Measurements from ENCODE around the gene SRPK3. TPM values are rescaled to one million over a fixed set of nuclear protein-coding genes. Genes with fewer than 3 reads are reported as not detected.

Gene SRPK3
- not detected for total RNA-seq

- Mint-ChIP-seq H3K36me3 (no peaks in the 10 kb centered on the region), H3K4me3 (no peak within 1 kb of the TSS), H3K4me1 (ENCODE audit: low read depth in 2 of 2) (peaks cover 0 to 10% of the 10 kb centered on the region in 2 donors), H3K9me3 (no peaks in the 10 kb centered on the region), H3K27ac (no peak within 1 kb of the TSS), H3K27me3 (peaks cover 0 to 8% of the 10 kb centered on the region in 2 donors)
- DNase-seq (ENCODE audit: low spot score) (no peak), ATAC-seq (no peak)
Observed at GRCh38 chrX:153780678-153781427, at the start of gene SRPK3. SRPK3 (plus strand) TSS chrX:153781041; CDS start chrX:153781087, 46 bp downstream.

- DNase-seq (ENCODE audit: low spot score) (no peak), ATAC-seq (peak; percentile 57 to 65)
- Mint-ChIP-seq H3K27me3 (peaks cover 0 to 3% of the 10 kb centered on the region in 2 donors), H3K4me3 (peak overlapping the region; percentile 85), H3K36me3 (peaks cover 18% of the 10 kb centered on the region), H3K9me3 (peaks cover 6% of the 10 kb centered on the region), H3K4me1 (ENCODE audit: low read depth in 2 of 2) (peaks cover 26 to 38% of the 10 kb centered on the region in 2 donors), H3K27ac (peak overlapping the region; percentile 78 to 79)
Observed at GRCh38 chrX:153731117-153731844, 49.6 kb upstream of the SRPK3 start.

- Mint-ChIP-seq H3K36me3 (peaks cover 18% of the 10 kb centered on the region), H3K4me3 (peak overlapping the region; percentile 85), H3K4me1 (ENCODE audit: low read depth in 2 of 2) (peaks cover 26 to 37% of the 10 kb centered on the region in 2 donors), H3K27ac (peak overlapping the region; percentile 78 to 79), H3K9me3 (peaks cover 6% of the 10 kb centered on the region), H3K27me3 (peaks cover 0 to 3% of the 10 kb centered on the region in 2 donors)
- DNase-seq (ENCODE audit: low spot score) (no peak), ATAC-seq (no peak)
Observed at GRCh38 chrX:153731845-153732215, 49.0 kb upstream of the SRPK3 start.

GRCh38 chrX:153732401-153732800 lies 48.4 kb upstream of the SRPK3 start:
- Mint-ChIP-seq H3K27ac (peak overlapping the region; percentile 78 to 79), H3K36me3 (peaks cover 18% of the 10 kb centered on the region), H3K4me3 (no peak overlapping the region), H3K9me3 (peaks cover 6% of the 10 kb centered on the region), H3K27me3 (peaks cover 0 to 3% of the 10 kb centered on the region in 2 donors), H3K4me1 (ENCODE audit: low read depth in 2 of 2) (peaks cover 26 to 33% of the 10 kb centered on the region in 2 donors)
- DNase-seq (ENCODE audit: low spot score) (no peak), ATAC-seq (no peak)

GRCh38 chrX:153733651-153734240 lies 47.1 kb upstream of the SRPK3 start:
- H3K4me3 Mint-ChIP-seq = no peak overlapping the region
- H3K4me1 Mint-ChIP-seq (ENCODE audit: low read depth in 2 of 2) = peaks cover 26 to 28% of the 10 kb centered on the region in 2 donors
- ATAC-seq = no peak
- H3K27ac Mint-ChIP-seq = no peak overlapping the region
- H3K27me3 Mint-ChIP-seq = peaks cover 0 to 3% of the 10 kb centered on the region in 2 donors
- DNase-seq (ENCODE audit: low spot score) = no peak
- H3K36me3 Mint-ChIP-seq = peaks cover 18% of the 10 kb centered on the region
- H3K9me3 Mint-ChIP-seq = peaks cover 6% of the 10 kb centered on the region

- ATAC-seq (no peak), DNase-seq (ENCODE audit: low spot score) (no peak)
- H3K27ac Mint-ChIP-seq = no peak overlapping the region
- peaks cover 18% of the 10 kb centered on the region for H3K36me3 Mint-ChIP-seq
- peak overlapping the region; percentile 45 for H3K4me3 Mint-ChIP-seq
- H3K9me3 Mint-ChIP-seq = peaks cover 6% of the 10 kb centered on the region
- peaks cover 0 to 3% of the 10 kb centered on the region in 2 donors for H3K27me3 Mint-ChIP-seq
- H3K4me1 Mint-ChIP-seq (ENCODE audit: low read depth in 2 of 2) = peaks cover 26 to 28% of the 10 kb centered on the region in 2 donors
Observed at GRCh38 chrX:153734871-153735270, 46.0 kb upstream of the SRPK3 start.

GRCh38 chrX:153735274-153735673 lies 45.6 kb upstream of the SRPK3 start:
- peak overlapping the region; percentile 45 for H3K4me3 Mint-ChIP-seq
- no peak overlapping the region for H3K27ac Mint-ChIP-seq
- ATAC-seq (peak; percentile 55 to 70), DNase-seq (ENCODE audit: low spot score) (no peak)
- H3K9me3 Mint-ChIP-seq = peaks cover 6% of the 10 kb centered on the region
- peaks cover 26 to 30% of the 10 kb centered on the region in 2 donors for H3K4me1 Mint-ChIP-seq (ENCODE audit: low read depth in 2 of 2)
- peaks cover 0 to 3% of the 10 kb centered on the region in 2 donors for H3K27me3 Mint-ChIP-seq
- H3K36me3 Mint-ChIP-seq = peaks cover 18% of the 10 kb centered on the region

- DNase-seq (ENCODE audit: low spot score) = no peak
- peaks cover 0 to 3% of the 10 kb centered on the region in 2 donors for H3K27me3 Mint-ChIP-seq
- H3K4me3 Mint-ChIP-seq = no peak overlapping the region
- no peak overlapping the region for H3K27ac Mint-ChIP-seq
- peaks cover 11% of the 10 kb centered on the region for H3K36me3 Mint-ChIP-seq
- peaks cover 6% of the 10 kb centered on the region for H3K9me3 Mint-ChIP-seq
- H3K4me1 Mint-ChIP-seq (ENCODE audit: low read depth in 2 of 2) = peaks cover 18 to 23% of the 10 kb centered on the region in 2 donors
- ATAC-seq = no peak
Observed at GRCh38 chrX:153736071-153736820, 44.6 kb upstream of the SRPK3 start.

GRCh38 chrX:153736871-153737441 lies 43.9 kb upstream of the SRPK3 start:
- peaks cover 4% of the 10 kb centered on the region for H3K36me3 Mint-ChIP-seq
- peaks cover 0 to under 1% of the 10 kb centered on the region in 2 donors for H3K27me3 Mint-ChIP-seq
- peaks cover 11 to 16% of the 10 kb centered on the region in 2 donors for H3K4me1 Mint-ChIP-seq (ENCODE audit: low read depth in 2 of 2)
- no peak overlapping the region for H3K4me3 Mint-ChIP-seq
- no peaks in the 10 kb centered on the region for H3K9me3 Mint-ChIP-seq
- no peak overlapping the region for H3K27ac Mint-ChIP-seq
- ATAC-seq (no peak), DNase-seq (ENCODE audit: low spot score) (no peak)

- Mint-ChIP-seq H3K27ac (no peak overlapping the region), H3K27me3 (no peaks in the 10 kb centered on the region), H3K4me3 (no peak overlapping the region), H3K36me3 (peaks cover 4% of the 10 kb centered on the region), H3K9me3 (no peaks in the 10 kb centered on the region), H3K4me1 (ENCODE audit: low read depth in 2 of 2) (peaks cover 10 to 13% of the 10 kb centered on the region in 2 donors)
- ATAC-seq = peak in 1 of 2 donors; percentile 46
- DNase-seq (ENCODE audit: low spot score) = no peak
Observed at GRCh38 chrX:153738056-153738605, 42.7 kb upstream of the SRPK3 start.

GRCh38 chrX:153739754-153740486 lies 40.9 kb upstream of the SRPK3 start:
- no peaks in the 10 kb centered on the region for H3K9me3 Mint-ChIP-seq
- H3K4me3 Mint-ChIP-seq = no peak overlapping the region
- H3K4me1 Mint-ChIP-seq (ENCODE audit: low read depth in 2 of 2) = peaks cover 9 to 11% of the 10 kb centered on the region in 2 donors
- peaks cover 0 to 4% of the 10 kb centered on the region in 2 donors for H3K27me3 Mint-ChIP-seq
- DNase-seq (ENCODE audit: low spot score) (no peak), ATAC-seq (peak; percentile 52 to 67)
- H3K27ac Mint-ChIP-seq = no peak overlapping the region
- peaks cover 2% of the 10 kb centered on the region for H3K36me3 Mint-ChIP-seq

GRCh38 chrX:153740631-153741222 lies 40.1 kb upstream of the SRPK3 start:
- Mint-ChIP-seq H3K36me3 (no peaks in the 10 kb centered on the region), H3K27ac (no peak overlapping the region), H3K4me3 (no peak overlapping the region), H3K4me1 (ENCODE audit: low read depth in 2 of 2) (peaks cover under 1 to 3% of the 10 kb centered on the region in 2 donors), H3K9me3 (no peaks in the 10 kb centered on the region), H3K27me3 (peaks cover 0 to 4% of the 10 kb centered on the region in 2 donors)
- no peak for DNase-seq (ENCODE audit: low spot score)
- no peak for ATAC-seq

Measured in natural killer cell treated with Interleukin-12 subunit alpha and Interleukin-12 subunit beta and Interleukin-15 and Interleukin-18, amount 100 ng/mL, for 72 hours (primary cell).